Neural cell (in vitro differentiated cells): ENCODE measurements around the gene KRTAP12-1.

ENCODE experiments used
- EP300 ChIP-seq: fragments of 450-650 bp; conservative IDR thresholded peaks from 2 replicates; pipeline ENCODE4 v1.6.1; 2014; ENCODE audit warnings: antibody characterized with exemption, mild to moderate bottlenecking, moderate library complexity; ENCODE audit not compliant: poor library complexity, severe bottlenecking
- POLR2AphosphoS5 ChIP-seq: IDR thresholded peaks from 2 replicates; pipeline ENCODE4 v1.6.1; 2012
- TAF1 ChIP-seq: IDR thresholded peaks from 2 replicates; pipeline ENCODE4 v1.6.1; 2012; ENCODE audit warnings: low read depth
- TF ChIP-seq, protein P1 (sequence below): fragments of 450-650 bp; IDR thresholded peaks from 2 replicates; pipeline ENCODE4 v1.5.1; 2014; ENCODE audit warnings: antibody characterized with exemption, mild to moderate bottlenecking, moderate library complexity; ENCODE audit not compliant: poor library complexity, severe bottlenecking
- TF ChIP-seq, protein P2 (sequence below): IDR thresholded peaks from 2 replicates; pipeline ENCODE4 v1.6.1; 2012; ENCODE audit warnings: borderline replicate concordance

DNA sequence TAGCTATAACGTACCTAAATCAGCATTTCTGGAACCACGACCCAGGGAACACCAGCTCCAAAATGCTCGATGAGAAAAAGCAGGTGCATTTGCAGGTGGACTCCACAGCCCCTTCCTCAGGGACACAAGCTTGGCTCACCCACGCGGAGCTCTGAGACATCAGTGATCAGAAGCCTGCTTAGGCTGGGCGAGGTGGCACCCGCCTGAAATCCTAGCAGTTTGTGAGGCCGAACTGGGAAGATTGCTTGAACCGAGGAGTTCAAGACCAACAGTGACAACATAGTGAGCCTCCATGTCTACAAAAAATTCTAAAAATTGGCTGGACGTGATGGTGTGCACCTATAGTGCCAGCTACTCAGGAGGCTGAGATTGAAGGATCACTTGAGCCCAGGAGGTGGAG lies 31.9 kb upstream of the KRTAP12-1 start:
- TF ChIP-seq, protein P1, sequence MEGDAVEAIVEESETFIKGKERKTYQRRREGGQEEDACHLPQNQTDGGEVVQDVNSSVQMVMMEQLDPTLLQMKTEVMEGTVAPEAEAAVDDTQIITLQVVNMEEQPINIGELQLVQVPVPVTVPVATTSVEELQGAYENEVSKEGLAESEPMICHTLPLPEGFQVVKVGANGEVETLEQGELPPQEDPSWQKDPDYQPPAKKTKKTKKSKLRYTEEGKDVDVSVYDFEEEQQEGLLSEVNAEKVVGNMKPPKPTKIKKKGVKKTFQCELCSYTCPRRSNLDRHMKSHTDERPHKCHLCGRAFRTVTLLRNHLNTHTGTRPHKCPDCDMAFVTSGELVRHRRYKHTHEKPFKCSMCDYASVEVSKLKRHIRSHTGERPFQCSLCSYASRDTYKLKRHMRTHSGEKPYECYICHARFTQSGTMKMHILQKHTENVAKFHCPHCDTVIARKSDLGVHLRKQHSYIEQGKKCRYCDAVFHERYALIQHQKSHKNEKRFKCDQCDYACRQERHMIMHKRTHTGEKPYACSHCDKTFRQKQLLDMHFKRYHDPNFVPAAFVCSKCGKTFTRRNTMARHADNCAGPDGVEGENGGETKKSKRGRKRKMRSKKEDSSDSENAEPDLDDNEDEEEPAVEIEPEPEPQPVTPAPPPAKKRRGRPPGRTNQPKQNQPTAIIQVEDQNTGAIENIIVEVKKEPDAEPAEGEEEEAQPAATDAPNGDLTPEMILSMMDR, result no peak
- TF ChIP-seq, protein P2, sequence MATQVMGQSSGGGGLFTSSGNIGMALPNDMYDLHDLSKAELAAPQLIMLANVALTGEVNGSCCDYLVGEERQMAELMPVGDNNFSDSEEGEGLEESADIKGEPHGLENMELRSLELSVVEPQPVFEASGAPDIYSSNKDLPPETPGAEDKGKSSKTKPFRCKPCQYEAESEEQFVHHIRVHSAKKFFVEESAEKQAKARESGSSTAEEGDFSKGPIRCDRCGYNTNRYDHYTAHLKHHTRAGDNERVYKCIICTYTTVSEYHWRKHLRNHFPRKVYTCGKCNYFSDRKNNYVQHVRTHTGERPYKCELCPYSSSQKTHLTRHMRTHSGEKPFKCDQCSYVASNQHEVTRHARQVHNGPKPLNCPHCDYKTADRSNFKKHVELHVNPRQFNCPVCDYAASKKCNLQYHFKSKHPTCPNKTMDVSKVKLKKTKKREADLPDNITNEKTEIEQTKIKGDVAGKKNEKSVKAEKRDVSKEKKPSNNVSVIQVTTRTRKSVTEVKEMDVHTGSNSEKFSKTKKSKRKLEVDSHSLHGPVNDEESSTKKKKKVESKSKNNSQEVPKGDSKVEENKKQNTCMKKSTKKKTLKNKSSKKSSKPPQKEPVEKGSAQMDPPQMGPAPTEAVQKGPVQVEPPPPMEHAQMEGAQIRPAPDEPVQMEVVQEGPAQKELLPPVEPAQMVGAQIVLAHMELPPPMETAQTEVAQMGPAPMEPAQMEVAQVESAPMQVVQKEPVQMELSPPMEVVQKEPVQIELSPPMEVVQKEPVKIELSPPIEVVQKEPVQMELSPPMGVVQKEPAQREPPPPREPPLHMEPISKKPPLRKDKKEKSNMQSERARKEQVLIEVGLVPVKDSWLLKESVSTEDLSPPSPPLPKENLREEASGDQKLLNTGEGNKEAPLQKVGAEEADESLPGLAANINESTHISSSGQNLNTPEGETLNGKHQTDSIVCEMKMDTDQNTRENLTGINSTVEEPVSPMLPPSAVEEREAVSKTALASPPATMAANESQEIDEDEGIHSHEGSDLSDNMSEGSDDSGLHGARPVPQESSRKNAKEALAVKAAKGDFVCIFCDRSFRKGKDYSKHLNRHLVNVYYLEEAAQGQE, result no peak
- TF ChIP-seq TAF1, result no peak
- no peak for TF ChIP-seq EP300
- no peak for TF ChIP-seq POLR2AphosphoS5
